PC-9 (cell line): Measurements from ENCODE around the gene WDR18. TPM values are rescaled to one million over a fixed set of nuclear protein-coding genes. Genes with fewer than 3 reads are reported as not detected.

Source experiments
- BruUV-seq: library from RNA; stranded (reverse); fragments of 400-500 nt; replicated peaks from 2 replicates; lab custom pipeline; 2021; lab: Mats Ljungman, UMichigan
- CTCF ChIA-PET: fragments of 300-600 bp; sonication (Branson Sonifier 250); formaldehyde crosslinking; loops from one replicate; lab custom pipeline; 2022; ENCODE audit warnings: antibody characterized with exemption; lab: Charles Lee
- POLR2A ChIA-PET: fragments of 300-600 bp; sonication (Branson Sonifier 250); formaldehyde crosslinking; loops from one replicate; lab custom pipeline; 2022; ENCODE audit warnings: antibody characterized with exemption; ENCODE audit not compliant: unreplicated experiment; lab: Charles Lee
- DNase-seq, 2 experiments: peaks; one replicate each; pipeline versions ENCODE4 v3.0.0 to v3.0.0-alpha.2; 2015 to 2022; ENCODE audit warnings: mixed read lengths in 1 of 2
- H2AFZ ChIP-seq: fragments of 200-600 bp; sonication (generic); 2 replicates; pipeline ENCODE4 v1.8.1; 2017; ENCODE audit warnings: antibody characterized with exemption
- H3F3A ChIP-seq: fragments of 200-600 bp; sonication (generic); 2 replicates; pipeline ENCODE4 v1.8.1; 2017; ENCODE audit warnings: antibody characterized with exemption, mild to moderate bottlenecking, low read depth; ENCODE audit not compliant: insufficient read depth
- H3K27ac ChIP-seq: fragments of 200-600 bp; sonication (generic); 2 replicates; pipeline ENCODE4 v1.6.1; 2016; ENCODE audit warnings: mixed run types
- H3K27me3 ChIP-seq: fragments of 200-600 bp; sonication (generic); 2 replicates; pipeline ENCODE4 v1.6.1; 2016; ENCODE audit warnings: low read depth, mixed run types; ENCODE audit not compliant: insufficient read depth
- H3K36me3 ChIP-seq: fragments of 200-600 bp; sonication (generic); 2 replicates; pipeline ENCODE4 v1.6.1; 2016; ENCODE audit warnings: low read depth, mixed run types
- H3K4me1 ChIP-seq: fragments of 200-600 bp; sonication (generic); replicated peaks from 2 replicates; pipeline ENCODE4 v1.6.1; 2016; ENCODE audit warnings: mixed run types; ENCODE audit not compliant: insufficient read depth
- H3K4me2 ChIP-seq: fragments of 200-600 bp; sonication (generic); 2 replicates; pipeline ENCODE4 v1.6.1; 2017; ENCODE audit warnings: mixed run types
- H3K4me3 ChIP-seq: fragments of 200-600 bp; sonication (generic); 2 replicates; pipeline ENCODE4 v1.6.1; 2016; ENCODE audit warnings: mixed run types
- H3K79me2 ChIP-seq: fragments of 200-600 bp; sonication (generic); 2 replicates; pipeline ENCODE4 v1.6.1; 2017; ENCODE audit warnings: low read depth, mixed run types
- H3K9me2 ChIP-seq: fragments of 200-600 bp; sonication (generic); 2 replicates; pipeline ENCODE4 v1.8.1; 2017; ENCODE audit warnings: mild to moderate bottlenecking; ENCODE audit not compliant: insufficient read depth
- H3K9me3 ChIP-seq: fragments of 200-600 bp; sonication (generic); 2 replicates; pipeline ENCODE4 v1.8.1; 2016; ENCODE audit warnings: low read depth; ENCODE audit not compliant: insufficient read depth
- H4K20me1 ChIP-seq: fragments of 200-600 bp; sonication (generic); 2 replicates; pipeline ENCODE4 v1.8.1; 2017; ENCODE audit not compliant: insufficient read depth
- CTCF ChIP-seq: fragments of 200-600 bp; sonication (generic); conservative IDR thresholded peaks from 2 replicates; pipeline ENCODE4 v1.6.1; 2017; ENCODE audit warnings: mixed run types, antibody characterized with exemption, mild to moderate bottlenecking, moderate library complexity
- EZH2 ChIP-seq: fragments of 200-600 bp; sonication (generic); IDR thresholded peaks from 2 replicates; pipeline ENCODE4 v1.8.0; 2017; ENCODE audit warnings: antibody characterized with exemption, low read depth
- intact Hi-C: fragments of 100-400 bp; cut with micrococcal nuclease; formaldehyde crosslinking; loops from one replicate; pipeline ENCODE4 v1.10.0; 2022; ENCODE audit not compliant: unreplicated experiment
- total RNA-seq: library from RNA; stranded (reverse); gene quantifications from 2 replicates; pipeline ENCODE4 v1.2.3, GENCODE V29; 2021

WDR18 gene
- total RNA-seq, 1 experiment from 2014 or later: 61.5 TPM

GRCh38 chr19:958967-959855, 24.9 kb upstream of the WDR18 start:
- H3K27ac ChIP-seq: no peak overlapping the region
- intact Hi-C loops: no loop called here
- 0 out of 2 replicates have a peak, but pooled peaks cover 4% of the 10 kb centered on the region for H3K79me2 ChIP-seq
- ChIA-PET CTCF (no interaction called here), POLR2A (no interaction called here)
- BruUV-seq: no TSS peak
- no peaks in the 10 kb centered on the region for H3K9me3 ChIP-seq
- H3K4me2 ChIP-seq: no peak overlapping the region
- no peak overlapping the region for H3K4me3 ChIP-seq
- no peaks in the 10 kb centered on the region for H3K27me3 ChIP-seq
- peaks cover 21% of the 10 kb centered on the region; the same call in 1 of the 2 replicates for H3F3A ChIP-seq
- peaks cover 42% of the 10 kb centered on the region for H3K4me1 ChIP-seq
- no peak for DNase-seq
- no peak for TF ChIP-seq EZH2
- no peak for TF ChIP-seq CTCF
- H3K36me3 ChIP-seq: no peaks in the 10 kb centered on the region
- H4K20me1 ChIP-seq: no peaks in the 10 kb centered on the region
- no peaks in the 10 kb centered on the region for H3K9me2 ChIP-seq
- no peak overlapping the region for H2AFZ ChIP-seq

- Histone ChIP-seq H3K79me2 (0 out of 2 replicates have a peak, but pooled peaks cover 4% of the 10 kb centered on the region), H3K4me3 (no peak overlapping the region), H4K20me1 (no peaks in the 10 kb centered on the region), H3K9me3 (no peaks in the 10 kb centered on the region), H3K27me3 (no peaks in the 10 kb centered on the region), H3K4me1 (peaks cover 42% of the 10 kb centered on the region), H3F3A (peaks cover 21% of the 10 kb centered on the region; the same call in 1 of the 2 replicates), H3K36me3 (no peaks in the 10 kb centered on the region), H3K4me2 (no peak overlapping the region), H2AFZ (no peak overlapping the region), H3K9me2 (no peaks in the 10 kb centered on the region), H3K27ac (no peak overlapping the region)
- intact Hi-C loops: no loop called here
- ChIA-PET CTCF (no interaction called here), POLR2A (no interaction called here)
- TF ChIP-seq EZH2 (no peak), CTCF (no peak)
- no peak for DNase-seq
- BruUV-seq: no TSS peak
Observed at GRCh38 chr19:960020-960419, 24.1 kb upstream of the WDR18 start.

- no peak overlapping the region for H2AFZ ChIP-seq
- no peak overlapping the region for H3K27ac ChIP-seq
- ChIA-PET CTCF (no interaction called here), POLR2A (no interaction called here)
- TF ChIP-seq CTCF (no peak), EZH2 (no peak)
- H3K4me1 ChIP-seq: peaks cover 37% of the 10 kb centered on the region
- no TSS peak for BruUV-seq
- no peaks in the 10 kb centered on the region for H4K20me1 ChIP-seq
- H3K9me2 ChIP-seq: no peaks in the 10 kb centered on the region
- no peaks in the 10 kb centered on the region for H3K27me3 ChIP-seq
- 0 out of 2 replicates have a peak, but pooled peaks cover under 1% of the 10 kb centered on the region for H3K79me2 ChIP-seq
- H3F3A ChIP-seq: peaks cover 18% of the 10 kb centered on the region; the same call in 1 of the 2 replicates
- no peak for DNase-seq
- H3K9me3 ChIP-seq: no peaks in the 10 kb centered on the region
- H3K4me3 ChIP-seq: no peak overlapping the region
- intact Hi-C loops: no loop called here
- no peaks in the 10 kb centered on the region for H3K36me3 ChIP-seq
- no peak overlapping the region for H3K4me2 ChIP-seq
Observed at GRCh38 chr19:960601-960938, 23.6 kb upstream of the WDR18 start.
